Activated CD8-positive, alpha-beta memory T cell treated with anti-CD3 and anti-CD28 coated beads, Interleukin-2, amount 50 U/mL, for 4 hours (primary cell): Measurements from ENCODE around the gene ZNF692.

Experiments
- DNase-seq: peaks from one replicate; pipeline ENCODE4 v3.0.0-alpha.2; 2020

Gene ZNF692

DNA sequence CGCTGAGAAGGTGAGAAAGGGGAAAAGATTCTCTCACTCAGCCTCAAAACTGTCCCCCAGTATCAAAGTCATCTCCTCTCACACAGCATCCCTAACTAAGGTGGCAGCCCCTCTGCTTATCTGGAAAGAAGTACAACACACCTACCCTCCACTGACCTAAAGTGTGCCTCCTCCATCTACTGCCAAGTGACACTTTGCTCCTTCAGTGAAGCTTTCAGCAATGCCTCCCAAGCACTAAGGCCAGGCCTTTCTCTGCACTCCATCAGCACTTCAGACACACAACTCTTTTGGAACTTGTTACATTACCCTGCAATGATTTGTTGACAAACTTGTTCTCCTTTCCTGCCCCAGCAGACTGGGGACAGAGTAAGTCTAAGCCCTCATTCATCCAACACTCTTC lies 34.6 kb downstream of the ZNF692 start:
- no peak for DNase-seq

DNA sequence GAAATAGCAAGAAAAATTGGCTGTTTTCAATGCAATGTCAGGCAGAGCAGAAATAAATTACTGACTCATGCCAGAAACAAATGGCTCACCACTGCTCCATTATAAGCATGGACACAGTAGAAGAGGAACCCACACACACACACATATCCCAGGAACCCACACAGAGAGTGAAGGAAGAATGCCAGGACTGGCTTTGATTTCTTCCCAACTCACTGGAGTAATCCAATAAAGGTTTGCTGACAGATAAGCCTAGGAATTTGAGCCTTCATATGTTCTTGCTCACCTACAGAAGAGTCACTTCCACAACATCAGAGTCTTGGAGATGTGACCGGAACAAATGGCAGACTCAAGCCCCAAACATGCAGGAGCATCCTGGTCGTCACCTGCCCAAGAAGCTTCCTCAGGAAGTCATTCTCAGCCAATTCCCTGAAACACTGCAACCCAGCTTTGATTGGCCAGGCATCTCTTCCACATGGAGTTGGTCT lies 35.3 kb downstream of the ZNF692 start:
- DNase-seq: no peak

DNA sequence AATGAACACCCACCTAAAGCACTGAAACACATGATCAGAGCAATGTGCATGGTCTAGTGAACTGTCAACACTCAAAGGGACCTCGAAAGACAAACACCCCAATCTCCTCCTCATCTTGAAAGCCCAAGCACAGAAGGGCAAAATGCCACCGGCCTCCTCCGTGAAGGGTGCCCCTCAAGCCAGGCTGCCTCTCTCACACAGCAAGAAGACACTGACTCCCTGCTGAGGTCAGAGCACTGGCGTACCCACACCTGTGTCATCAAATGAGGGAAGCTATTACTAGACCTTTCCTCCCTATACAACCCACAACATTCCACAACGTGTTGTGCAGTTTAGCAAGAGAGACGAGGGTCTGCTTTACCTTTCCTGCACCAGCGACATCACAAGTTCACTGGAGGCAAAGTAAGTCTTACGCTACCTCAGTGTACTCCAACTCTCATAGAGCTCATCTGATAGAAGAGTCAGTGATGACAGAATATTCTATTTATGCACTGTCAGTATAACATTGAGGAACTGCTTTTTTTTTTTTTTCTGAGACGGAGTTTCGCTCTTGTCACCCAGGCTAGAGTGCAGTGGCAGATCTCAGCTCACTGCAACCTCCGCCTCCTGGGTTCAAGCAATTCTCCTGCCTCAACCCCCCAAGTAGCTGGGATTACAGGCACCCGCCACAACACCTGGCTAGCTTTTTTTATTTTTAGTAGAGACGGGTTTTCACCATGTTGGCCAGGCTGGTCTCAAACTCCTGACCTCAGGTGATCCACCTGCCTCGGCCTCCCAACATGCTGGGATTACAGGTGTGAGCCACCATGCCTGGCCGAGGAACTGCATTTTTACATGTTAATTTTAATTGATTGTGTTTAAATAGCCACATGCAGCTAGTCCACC lies 36.5 kb downstream of the ZNF692 start:
- no peak for DNase-seq

DNA sequence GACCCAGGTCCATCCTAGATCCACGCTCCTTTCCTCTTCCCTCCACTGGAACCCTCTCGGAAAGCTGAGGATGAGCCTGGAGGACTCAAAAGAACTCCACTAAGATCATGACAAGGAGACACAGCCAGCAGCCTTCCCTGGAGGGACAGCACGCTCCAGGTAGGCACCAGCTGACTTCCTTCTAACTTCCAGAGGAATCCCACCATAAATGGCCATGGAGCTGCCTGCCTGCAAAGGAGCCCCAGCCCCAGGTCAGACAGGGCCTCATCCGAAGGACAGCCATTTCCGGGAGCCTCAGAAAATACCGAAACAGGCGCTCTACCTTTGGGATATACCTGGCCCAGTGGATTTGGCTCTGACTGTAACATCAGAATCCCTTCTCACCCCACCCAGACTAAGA lies 37.2 kb downstream of the ZNF692 start:
- no peak for DNase-seq

DNA sequence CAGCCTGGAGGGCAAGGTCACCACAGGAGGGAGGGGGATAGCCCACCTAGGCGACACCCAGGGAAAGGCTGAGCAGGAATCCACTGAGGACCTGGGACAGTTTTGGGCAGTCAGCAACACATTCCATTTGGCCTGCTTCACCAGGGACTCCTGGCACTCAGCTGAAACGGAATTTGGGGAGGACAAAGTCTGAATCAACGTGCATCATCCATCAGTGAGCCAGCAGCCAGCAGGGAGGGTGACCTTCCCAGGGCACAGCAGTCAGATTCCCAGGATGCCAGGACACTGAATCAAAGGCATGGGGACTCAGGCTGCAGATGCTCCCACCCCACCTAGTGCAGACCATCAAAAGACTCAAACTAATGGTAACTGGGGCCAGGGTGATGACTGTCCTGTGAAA lies 37.8 kb downstream of the ZNF692 start:
- no peak for DNase-seq

DNA sequence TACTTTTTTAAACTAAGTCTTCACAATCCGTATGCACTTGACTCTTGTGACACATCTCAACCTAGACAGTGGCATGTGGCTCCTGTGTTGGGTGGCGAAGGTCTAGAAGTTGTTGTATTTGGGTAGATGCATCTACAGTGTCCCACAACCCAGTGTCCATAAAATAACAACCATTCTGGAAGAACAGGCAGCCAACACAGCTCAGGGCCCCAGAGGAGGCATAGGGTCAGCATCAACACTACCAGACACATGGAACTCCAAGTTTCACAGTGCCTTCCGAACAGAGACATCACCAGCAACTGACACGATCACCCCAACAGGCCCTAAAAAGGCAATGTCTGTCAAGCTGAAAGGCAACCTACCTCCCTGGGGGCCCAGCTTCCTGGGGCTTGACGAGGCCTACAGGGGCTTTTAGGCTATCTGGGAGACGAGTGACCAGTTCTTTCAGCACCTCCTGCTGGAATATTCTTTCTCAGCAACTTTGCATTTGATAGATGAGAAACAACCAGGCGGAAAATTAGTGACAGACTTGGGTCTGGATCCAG lies 38.8 kb downstream of the ZNF692 start:
- no peak for DNase-seq

DNA sequence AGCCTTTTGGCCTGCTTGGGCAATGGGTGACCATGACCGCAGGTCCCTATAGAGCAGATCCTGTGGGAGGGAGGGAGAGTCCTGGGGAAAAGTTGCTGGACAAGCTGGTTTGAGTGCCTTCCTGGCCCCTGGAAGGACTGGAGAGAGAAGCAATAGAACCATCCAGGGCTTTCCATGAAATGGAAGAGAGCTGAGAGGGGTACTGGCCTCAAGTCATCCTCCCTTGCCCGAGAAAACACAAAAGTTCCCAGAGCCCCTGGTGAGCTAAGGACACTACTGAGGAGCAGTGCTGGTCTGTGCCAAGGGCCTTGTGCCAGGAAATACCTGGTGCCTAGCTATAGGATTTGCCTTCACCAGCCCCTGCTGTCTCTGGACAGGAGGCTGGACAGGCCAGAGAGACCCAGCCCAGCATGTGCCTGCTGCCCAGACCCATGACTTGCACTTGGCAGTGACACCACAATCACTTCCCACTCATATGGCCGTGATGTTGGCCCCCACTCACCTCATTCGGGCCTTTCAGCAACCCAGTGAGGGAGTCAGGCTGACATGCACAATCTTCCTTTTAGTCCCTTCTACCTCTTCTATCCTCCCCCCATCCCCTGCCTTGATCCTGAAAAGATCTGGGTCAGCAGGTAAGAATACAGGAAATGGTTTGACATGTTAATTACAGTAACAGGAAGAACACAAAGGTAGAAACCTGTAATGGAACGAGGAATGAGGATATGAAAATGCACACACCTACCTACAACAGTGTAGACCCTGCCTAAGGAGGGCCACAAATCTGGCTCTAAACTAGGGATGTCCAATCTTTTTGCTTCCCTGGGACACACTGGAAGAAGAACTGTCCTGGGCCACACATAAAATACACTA lies 40.1 kb downstream of the ZNF692 start:
- DNase-seq: no peak

DNA sequence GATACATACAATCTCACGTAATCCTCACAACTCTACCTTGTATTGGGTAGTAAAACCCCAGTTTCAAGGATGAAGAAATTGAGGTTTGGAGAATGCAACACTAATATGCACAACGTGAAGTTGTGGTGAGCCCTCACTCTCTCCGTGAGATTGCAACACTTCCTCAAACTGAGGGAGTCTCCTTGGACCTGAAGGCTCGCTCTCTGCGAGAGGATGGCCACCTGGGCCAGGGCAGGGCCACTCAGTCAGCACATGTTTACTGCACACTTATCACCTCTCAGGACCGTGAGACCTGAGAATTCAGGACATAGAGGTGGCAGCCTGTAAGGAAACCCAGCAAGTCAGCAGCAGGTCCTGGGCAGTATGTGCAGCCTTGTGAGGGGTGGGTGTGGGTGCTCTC lies 41.8 kb downstream of the ZNF692 start:
- DNase-seq: no peak

DNA sequence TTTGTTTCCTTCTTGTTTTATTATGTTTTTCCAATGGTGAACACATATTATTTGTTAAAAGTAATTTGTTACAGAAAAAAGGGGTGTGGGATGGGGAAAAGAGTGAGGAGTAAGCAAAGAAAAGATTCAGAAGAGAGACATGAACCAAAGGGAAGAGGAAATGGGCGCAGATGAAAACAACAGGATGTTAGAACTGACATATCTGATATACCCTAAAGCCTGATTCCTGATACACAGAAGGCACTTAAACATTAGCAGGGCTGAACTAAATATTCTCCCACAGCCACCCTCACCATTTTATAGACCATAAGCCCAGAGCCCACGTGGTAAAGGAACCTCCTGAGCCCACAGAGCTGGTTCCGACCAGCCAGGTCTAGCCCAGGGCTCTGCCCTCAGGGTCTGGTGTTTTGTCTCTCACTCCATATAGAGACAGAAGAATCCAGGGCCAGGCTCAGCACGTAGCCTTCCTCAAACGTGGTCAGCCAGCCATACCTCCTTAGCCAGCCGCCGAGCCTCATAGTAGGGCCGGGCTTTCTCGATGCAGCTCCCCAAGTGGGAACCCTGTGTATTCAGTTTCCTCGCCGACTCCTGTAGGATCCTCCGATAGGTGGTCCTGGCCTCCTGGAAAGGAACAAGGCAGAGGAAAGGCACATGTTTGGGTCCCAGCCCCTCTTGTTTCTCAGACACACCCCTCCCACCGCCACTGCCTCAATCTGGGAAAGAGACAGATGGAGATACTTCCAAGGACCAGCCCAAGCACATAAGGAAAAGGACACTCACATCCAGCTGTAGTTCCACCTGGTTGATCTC lies 42.6 kb downstream of the ZNF692 start:
- no peak for DNase-seq

DNA sequence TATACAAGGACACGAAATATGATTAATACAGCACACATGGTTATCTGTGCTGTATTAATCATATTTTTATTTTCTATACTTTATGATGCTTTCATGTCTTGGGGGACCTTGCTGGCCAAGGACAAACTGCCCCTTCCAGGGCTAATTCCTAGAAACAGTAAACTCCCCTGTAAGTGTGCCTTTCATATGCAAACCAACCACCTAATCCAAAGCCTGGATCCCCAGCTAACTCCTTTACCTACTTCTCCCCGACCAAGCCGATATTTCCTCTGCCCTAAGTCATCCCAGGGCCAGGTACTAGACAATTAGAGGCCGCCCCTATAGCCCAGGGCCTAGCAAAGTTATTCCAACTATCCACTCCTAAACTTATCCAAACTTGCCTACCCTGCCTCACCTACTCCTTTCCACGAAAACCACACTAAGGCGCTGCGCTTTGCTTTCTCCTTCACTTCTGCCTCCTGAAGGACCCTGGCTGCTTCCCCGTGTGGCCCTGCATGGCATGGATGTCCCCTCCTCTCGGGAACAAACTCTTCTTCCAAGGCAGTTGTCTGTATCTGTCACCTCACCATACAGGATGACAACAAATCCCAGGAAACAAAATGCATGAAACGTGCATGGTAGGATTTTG lies 43.4 kb downstream of the ZNF692 start:
- no peak for DNase-seq

DNA sequence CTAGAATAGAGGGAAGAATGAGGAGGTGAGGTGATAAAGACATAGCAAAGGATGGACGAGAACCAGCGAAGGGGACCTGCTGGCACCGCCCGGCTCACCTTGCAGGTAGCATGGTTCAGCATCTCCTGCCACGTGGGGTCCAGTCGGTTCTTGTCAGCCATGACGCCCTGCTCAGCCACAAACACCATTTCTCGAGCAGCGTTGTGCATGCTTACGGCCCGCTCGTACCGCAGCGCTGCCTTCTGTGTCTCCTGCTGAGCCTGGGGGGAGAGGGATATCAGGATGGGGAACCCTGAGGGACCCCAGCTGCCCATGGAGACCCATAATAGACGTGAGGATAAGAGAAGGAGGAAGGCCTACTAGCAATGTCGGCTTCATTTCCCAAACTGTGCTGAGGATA lies 44.5 kb downstream of the ZNF692 start:
- no peak for DNase-seq

DNA sequence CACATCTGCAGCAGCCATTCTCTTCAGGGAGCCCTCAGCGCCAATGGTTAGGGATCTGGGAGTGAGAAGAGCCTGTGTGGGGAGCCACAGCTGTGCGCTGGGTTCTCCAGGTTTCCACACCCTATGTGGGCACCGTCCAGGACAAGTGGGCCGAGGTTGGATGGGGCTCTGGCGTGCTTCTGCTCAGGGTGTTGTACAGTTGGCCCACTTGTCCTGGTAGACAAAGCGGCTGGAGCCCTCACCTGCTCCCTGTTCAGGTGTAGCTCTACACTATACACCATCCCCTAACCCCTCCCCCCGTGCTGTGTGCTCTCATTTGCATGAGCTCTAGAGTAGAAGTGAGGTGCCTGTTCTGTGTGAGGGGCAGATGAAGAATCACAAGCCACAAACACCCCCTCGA lies 45.3 kb downstream of the ZNF692 start:
- no peak for DNase-seq

DNA sequence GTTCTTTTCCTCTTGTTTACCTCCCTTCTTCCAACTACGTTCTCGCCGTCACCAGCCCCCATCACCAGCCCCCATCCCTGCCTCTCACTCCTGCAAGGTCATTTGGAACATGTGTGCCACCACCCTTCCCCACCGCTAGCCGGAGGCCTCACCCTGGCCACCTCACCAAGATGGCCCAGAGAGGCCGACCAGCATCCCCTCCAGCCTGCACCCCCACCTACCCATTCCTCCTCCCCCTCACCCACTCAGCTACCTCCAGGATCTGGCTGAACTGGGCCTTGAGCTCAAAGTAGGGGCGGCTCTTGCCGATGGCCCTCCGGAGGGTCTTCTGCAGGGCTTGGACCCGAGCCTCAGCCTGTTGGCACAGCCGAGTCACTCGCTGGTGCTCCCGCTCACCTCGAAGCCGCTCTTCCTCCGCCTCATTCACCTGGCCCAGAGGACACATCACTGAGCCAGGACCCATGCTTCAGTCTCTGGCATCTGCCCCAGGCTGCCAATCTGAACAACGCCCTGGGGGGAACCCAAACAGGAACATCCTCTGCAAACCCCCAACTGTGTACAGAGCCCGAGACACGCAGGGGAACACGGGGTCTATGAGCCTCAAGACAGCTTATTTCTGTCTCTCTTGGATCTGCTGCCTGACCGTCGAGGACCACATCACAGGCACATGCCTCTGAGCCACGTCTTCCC lies 46.0 kb downstream of the ZNF692 start:
- DNase-seq: no peak

DNA sequence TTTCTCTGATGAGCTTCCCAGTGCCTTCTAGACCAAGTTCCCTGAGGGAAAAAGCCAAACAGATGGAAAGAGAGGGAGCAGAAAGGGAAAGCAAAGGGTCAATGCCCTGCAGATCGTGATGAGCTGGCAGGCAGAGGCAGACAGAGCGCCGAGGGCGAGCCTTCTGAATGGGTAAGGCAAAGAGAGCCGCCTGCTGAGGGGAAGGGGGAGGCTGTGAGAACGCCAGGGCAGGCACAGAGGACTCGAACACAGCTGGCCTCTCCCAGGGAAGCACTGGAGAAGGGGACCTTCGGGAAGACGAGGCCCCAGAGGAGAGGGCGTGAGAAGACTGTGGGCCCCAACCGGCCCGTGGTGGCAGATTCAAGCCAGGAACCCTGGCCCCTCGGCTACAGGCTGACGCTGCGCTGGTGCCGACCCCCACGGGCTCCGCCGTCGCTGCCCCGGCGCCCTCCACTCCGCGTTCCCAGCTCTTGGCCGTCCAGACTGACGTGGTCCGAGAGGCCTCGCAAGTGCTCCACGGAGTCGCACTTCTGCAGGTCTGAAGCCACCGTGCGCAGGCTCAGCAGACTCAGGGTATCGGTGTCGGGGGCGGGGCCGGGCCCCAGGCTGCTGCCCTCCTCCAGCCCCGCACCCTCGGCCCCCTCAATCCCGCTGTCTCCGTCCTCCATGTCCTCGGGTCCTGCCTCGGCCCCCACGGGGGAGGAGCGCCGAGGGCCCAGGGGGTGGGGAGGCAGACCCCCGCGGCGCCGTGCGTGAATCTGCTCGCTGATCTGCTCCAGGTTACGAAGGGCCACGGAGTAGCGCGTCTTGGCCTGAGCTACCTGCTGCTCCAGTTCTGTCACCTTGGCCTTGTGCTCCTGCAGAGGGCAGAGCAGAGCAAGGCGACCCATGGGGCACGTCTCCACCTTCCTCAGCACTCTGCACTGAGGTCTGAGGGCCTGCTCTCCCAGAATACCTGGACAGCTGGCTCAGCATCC lies 47.1 kb downstream of the ZNF692 start:
- DNase-seq: no peak

DNA sequence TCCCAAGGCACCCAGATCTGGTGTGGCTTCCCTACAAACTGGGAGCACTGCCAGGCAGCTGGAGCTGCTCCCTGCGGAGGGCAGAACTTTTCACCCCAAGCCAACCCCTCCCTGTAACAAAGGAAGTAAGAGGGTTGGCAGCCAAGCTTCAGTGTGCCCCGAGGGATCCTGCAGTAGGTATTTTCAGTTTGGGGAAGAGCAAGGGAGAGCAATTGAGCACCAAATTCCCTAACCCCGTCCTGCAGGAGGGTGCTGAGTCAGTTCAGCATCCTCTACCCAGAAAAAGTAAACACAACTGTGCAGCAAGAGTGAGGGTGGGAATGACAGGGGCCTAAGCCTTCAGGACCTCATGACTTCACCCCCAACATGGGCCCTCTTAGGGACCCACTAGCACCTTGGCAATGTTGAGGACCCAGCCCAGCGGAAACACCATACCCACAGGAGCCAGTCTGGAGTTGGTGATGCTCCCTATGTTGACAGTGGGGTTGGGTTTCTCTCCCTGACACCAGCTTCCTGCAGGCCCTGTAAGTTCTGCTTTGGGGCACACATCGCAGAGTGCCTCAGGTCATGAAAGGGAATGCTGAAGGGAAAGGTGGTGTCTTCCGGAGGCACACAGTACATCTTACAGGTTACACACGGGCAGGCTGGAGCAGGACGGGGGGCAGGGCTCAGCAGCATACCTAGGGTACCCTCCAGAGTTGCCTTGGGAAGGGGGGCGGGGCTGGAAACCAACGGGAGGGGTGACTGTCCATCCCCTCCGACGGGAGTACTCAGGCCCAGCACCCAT lies 48.0 kb downstream of the ZNF692 start:
- no peak for DNase-seq

DNA sequence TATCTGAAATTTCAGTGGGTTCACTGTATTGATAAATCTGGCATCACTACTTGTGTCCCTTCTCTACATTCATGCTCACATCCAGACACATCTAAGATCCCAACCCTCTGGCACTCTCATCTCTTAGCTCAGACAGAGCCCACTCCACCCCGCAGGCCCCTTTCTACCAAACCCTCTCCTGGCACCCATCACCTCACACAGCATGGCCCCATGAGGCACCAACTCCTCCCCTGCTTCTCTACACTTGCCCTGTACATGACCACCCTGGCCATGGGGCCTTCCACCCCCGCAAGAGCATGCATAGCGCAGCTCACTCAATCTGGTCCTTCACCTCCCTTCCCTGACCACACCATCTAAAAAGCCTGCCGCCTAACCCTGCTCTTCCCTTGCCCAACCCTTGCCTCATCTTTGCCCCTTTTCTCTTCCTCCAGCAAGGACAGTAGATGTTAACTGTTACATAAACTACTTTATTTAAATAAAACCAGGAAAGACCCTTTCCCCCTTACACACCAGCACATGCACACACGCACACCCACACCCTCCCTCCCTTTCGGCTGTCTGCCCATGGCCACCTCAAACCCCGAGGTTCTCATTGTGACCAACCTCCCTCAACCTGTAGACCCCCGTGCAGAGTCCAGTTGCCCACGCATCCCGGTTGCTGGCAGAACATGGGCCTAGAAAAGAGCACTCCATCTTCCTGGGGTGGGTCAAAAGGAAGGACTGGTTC lies 48.7 kb downstream of the ZNF692 start:
- DNase-seq: no peak

DNA sequence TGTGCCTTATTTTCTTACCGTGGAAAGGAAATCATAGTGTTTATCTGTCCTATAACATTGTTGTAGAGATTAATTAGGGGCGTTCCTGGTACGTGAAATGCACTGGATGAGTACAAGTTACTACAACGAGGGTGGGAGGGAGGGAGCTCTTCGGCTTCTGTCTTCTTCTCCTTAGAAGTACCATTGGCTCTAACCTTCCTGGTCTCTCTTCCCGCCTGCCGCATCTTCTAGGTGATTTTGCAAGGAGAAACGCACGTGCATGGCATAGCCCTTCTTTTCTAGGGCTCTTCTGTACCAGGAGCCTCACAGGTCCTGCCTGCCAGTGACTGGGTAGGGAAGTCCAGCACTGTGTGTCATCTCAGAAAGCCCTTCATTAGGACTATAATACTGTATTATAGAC lies 50.0 kb downstream of the ZNF692 start:
- DNase-seq: no peak

DNA sequence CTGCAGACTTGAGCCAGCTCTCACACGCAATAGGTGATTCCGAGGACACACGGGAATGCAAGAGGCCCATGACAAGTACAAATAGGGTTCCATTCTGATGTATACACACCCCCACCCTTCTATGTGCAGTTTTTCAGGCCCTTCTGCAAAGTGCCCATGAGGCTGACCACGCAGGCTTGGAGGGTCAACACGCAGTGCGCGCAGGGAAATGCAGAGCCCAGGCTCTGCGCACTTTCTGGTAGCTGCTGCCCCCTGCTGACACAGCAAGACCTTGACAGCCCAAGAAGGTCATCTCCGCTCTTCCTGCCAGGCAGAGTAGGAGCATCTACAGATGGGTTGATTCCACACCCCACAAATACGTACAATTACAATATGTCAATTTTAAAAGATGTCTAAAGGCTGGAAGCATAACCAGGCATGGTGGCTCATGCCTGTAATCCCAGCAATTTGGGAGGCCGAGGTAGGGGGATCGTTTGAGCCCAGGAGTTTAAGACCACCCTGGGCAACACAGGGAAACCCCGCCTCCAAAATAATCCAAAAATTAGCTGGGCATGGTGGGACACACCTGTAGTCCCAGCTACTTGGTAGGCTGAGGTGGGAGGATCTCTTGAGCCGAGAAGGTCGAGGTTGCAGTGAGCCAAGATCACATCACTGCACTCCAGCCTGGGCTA lies 51.7 kb downstream of the ZNF692 start:
- peak; percentile 49 for DNase-seq
